ENCODE data around the gene SZRD1.

GRCh38 chr1:16430606-16431005 is 63.6 kb downstream of the SZRD1 start:
- TF ChIP-seq SP1 (CRISPR knock-in tag; conservative IDR thresholded peaks at IDR 0.05), result no peak
- TF ChIP-seq ATF2 (CRISPR knock-in tag; IDR thresholded peaks at IDR 0.05; ENCODE audit: borderline replicate concordance, low read depth), result no peak
- no peak for TF ChIP-seq NFE2L1 (CRISPR knock-in tag; IDR thresholded peaks at IDR 0.05)
- TF ChIP-seq CTCF (IDR thresholded peaks at IDR 0.05), result no peak
- TF ChIP-seq ZNF512 (CRISPR knock-in tag; IDR thresholded peaks at IDR 0.05; ENCODE audit: borderline replicate concordance), result no peak
- no peak for TF ChIP-seq OVOL2 (CRISPR knock-in tag; IDR thresholded peaks at IDR 0.05; ENCODE audit: borderline replicate concordance)
- TF ChIP-seq ZNF138 (CRISPR knock-in tag; conservative IDR thresholded peaks at IDR 0.05), result no peak
- TF ChIP-seq HMGXB4 (CRISPR knock-in tag; IDR thresholded peaks at IDR 0.05), result no peak
- no peak for TF ChIP-seq CREB1 (CRISPR knock-in tag; IDR thresholded peaks at IDR 0.05)
- no peak for TF ChIP-seq AR (CRISPR knock-in tag; IDR thresholded peaks at IDR 0.05)
- no peak for TF ChIP-seq TP53 (CRISPR knock-in tag; IDR thresholded peaks at IDR 0.05)
- TF ChIP-seq NFYB (CRISPR knock-in tag; conservative IDR thresholded peaks at IDR 0.05; ENCODE audit: low read depth), result peak; percentile 65

All from WTC11 (cell line).